ENCODE results near the gene MEF2A.
"Not testable (repeated sequence)": the region's sequence is repeated elsewhere in the genome, so short reads cannot be mapped to it uniquely, and the experiment has no call there.

Gene MEF2A

DNA sequence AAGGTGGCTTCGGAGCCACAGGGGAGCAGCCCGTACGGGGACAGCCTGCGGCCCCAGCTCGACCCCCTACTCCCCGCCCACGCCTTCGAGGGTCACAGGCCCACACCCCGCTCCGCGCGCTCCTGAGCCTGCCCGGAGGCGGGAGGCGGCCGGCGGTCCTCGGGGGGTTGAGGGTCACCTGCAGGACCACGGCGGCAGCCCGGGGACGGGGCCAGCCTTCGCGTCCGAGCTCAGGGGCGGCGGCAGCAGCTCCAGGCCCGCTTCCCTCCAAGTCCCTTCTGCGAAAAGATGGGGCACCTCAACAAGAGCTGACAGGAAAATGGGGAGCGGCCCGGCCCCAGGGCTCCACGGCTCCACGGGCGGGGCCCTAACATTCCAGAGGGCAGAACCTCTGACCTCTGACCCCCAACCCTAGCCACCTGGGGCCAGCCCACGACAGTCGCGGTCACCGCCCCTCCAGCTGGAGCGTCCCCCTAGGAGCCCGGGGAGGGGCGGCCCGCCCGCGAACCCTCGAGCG, 167.0 kb downstream of the MEF2A start:
- DNase-seq = peak; percentile 63

DNA sequence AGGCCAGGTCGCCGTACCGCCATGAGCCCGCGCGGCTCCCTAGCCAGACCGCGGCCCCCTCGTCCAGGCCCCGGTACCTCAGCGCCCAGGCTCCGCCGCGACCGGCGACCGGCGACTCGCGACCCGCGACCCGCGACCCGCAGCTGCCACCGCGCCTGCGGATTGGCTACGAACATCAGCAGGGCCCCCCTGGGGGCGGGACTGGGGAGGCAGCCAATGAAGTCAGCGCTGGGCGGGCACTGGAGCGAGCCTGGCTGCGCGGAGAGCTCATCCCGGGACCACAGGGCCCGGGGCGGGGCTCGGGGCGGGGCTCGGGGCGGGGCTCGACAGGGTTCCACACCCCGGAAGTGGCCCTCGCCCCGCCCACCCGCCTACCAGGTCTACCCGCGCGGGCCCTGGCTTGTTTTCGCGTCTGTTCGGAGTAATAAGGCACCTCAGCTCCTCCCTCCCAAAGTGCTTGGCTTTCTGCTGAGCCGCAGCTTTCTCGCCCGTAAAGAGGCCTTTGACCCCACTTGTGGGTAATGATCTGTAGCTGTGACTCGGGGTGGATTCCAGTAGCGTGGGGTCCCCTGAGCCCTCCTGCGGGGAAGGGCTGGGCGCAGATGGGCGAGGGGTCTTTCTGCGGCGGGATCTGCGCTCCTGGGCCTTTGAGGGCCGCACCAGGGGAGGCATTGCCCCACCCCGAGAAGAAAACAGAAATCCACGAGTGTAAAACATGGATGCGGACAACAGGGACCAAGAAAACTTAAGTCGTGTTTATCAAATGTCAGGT, 167.7 kb downstream of the MEF2A start, which contains the start of gene LYSMD4:
LYSMD4 (minus strand) TSS at position 170 of the 772 bp plus-strand sequence. CDS start 1,438 bp downstream, outside the sequence.
- peak; percentile 98 for DNase-seq

GRCh38 chr15:99734040-99734291, 168.2 kb downstream of the MEF2A start:
- DNase-seq = not testable (repeated sequence)

GRCh38 chr15:99734575-99734974, 168.8 kb downstream of the MEF2A start:
- peak; percentile 4 for DNase-seq

DNA sequence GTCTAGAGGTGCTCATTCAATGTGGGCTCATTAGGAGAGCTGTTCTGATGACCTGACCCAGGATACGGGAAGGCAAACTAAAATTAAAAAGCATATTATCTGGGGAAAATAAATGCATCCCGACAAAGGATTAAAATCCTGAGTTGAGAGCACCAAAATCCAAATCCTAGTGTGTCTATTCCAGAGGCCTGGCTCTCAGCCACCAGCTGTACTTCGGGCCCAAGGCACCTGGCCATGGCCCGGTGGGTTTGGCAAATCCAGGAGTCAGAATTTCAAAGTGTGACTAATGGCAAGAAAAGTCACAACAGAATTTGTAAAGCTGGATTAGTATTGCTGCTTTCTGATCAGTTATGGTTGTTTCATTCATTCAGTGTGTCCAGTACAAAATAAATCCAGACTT, 170.1 kb downstream of the MEF2A start:
- DNase-seq = no peak

GRCh38 chr15:99736702-99737101, 170.9 kb downstream of the MEF2A start:
- DNase-seq = peak; percentile 16

- peak; percentile 24 for DNase-seq
Measured at GRCh38 chr15:99738021-99738847, 172.4 kb downstream of the MEF2A start.

DNA sequence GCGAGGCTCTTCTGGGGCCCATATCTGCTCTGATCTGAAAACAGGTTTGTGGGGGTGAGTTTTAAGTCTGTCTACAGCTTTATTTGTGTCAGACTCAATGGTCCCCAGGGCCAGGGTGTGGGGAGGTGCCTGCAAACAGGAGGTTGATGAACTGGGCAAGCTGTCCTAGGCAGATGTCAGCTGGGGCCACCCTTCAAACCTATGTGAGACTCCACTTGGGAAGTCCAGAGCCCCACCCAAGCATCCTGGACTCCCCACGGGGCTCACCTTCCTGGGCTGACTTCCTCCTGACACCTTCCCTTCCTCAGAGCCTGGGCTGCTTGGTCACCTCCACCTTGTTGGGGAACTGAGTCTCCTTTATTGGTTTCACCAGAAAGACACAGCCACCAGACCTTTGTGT, 176.1 kb downstream of the MEF2A start:
- no peak for DNase-seq

DNA sequence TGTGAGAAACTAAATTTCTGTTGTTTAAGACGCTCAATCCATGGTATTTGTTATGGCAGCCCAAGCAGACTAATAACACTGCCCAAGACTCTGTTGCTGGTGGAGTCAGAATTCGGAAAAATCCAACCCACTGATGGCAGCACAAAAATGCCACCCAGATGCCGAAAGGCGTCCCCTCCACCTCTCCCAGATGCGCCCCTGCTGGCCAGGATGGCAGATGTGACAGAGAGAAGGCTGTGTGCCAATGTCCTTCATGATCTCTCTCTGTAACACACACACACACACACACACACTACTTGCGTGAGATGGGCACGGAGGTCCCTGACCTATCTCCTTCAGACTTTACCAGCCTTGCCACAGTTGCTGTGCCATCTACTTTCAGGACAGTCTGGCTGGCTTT, 178.4 kb downstream of the MEF2A start:
- DNase-seq = no peak

- no peak for DNase-seq
Measured at GRCh38 chr15:99745370-99746086, 179.7 kb downstream of the MEF2A start.

- DNase-seq = no peak
Measured at GRCh38 chr15:99749386-99749785, 183.6 kb downstream of the MEF2A start.

GRCh38 chr15:99750326-99750725, 184.5 kb downstream of the MEF2A start:
- not testable (repeated sequence) for DNase-seq

- no peak for DNase-seq
Measured at GRCh38 chr15:99752556-99752955, 186.8 kb downstream of the MEF2A start.

DNA sequence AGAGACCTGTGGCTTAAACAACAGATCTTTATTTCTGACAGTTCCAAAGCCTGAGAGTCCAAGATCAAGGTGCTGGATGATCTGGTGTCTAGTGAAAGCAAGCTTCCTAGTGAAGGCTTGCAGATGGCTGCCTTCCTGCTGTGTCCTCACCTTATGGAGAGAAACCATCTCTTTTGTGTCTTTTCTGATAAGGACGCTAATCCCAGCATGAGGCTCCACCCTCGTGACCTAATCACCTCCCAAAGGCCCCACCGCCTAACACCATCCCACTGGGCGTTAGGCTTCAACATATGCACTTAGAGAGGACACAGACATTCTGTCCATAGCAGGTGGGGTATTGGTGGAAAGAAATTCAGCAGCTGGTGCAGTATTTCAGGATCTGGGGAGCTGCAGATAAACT, 187.3 kb downstream of the MEF2A start:
- DNase-seq = no peak

DNA sequence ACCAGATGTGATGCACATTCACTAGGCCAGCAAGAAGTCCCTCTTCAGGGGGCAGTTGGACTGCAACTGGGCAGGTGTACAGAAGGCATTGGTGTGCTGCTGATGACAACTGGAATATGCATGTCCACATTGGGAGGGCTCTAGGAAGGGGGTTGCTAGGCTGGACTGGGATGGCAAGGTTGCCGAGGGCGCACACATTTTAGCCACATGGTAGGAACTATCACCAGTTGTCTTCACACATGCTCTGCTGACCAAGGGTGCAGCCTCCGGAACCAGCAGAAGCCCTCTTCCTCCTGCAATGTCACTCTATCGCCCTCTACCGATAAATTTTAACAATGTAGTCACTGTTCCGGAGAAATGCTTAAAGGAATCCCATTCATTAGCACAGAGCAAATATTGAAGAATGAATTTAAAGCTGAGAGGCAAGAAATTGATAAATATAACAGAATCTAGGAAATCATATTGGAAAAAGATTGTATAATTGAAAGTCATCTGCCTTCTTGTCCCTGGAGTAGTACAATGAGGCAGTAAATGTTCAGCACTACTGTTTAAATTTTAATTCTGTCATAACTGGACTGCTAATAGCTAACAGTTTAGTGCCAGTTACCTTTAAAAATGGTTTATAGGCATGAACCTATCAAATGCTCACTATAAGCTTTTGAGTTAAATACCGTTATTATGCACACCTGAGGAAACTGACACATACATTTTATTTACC, 190.1 kb downstream of the MEF2A start:
- no peak for DNase-seq

DNA sequence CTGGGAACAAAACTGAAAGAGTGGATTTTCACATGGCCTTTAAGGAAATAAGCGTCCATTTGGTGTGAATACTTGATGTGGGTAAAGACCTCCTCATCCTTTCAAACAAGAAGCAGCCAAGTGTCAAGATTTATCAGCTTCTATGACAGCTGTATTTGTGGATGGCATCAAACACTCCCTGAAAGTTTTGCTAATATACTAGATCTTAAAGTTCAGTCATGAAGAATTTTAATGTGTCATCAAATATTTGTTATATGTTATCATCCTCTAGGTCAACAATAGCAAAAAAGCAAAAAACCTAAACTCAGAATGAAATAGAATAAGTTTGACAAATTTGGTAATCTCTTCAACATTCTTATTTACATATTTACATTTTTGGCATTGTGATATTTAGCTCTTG, 196.5 kb downstream of the MEF2A start:
- DNase-seq = no peak

GRCh38 chr15:99763827-99764226, 198.0 kb downstream of the MEF2A start:
- no peak for DNase-seq

DNA sequence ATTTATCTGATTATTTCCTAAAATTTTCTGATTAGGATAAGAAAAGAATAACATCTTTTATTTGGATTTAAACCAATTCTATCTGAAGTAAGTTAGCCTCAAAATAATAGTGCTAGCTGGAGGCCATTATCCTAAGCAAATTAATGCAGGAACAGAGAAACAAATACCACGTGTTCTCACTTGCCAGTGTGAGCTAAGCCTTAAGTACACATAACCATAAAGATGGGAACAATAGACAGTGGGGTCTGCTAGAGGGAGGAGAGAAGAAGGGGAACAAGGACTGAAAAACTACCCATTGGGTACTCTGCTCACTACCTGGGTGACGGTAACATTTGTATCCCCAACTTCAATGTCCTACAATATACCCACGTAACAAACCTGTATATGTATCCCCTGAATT, 198.7 kb downstream of the MEF2A start:
- DNase-seq = no peak

All from islet precursor cell (in vitro differentiated cells).